ENCODE data around the gene ECE1.
"Not testable (repeated sequence)": the region's sequence is repeated elsewhere in the genome, so short reads cannot be mapped to it uniquely, and the experiment has no call there.

DNA sequence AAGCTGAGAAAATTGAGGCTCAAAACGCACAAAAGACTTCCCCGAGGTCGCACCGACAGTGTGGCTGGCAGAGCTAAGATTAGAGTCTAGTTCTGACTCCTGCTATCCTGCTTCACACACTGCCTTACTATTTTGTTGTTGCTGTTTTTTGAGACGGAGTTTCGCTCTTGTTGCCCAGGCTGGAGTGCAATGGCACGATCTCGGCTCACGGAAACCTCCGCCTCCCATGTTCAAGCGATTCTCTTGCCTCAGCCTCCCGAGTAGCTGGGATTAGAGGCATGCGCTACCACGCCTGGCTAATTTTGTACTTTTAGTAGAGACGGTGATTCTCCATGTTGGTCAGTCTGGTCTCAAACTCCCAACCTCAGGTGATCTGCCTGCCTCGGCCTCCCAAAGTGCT, 112.0 kb downstream of the ECE1 start:
- TF ChIP-seq POLR2A (IDR thresholded peaks at IDR 0.05), result not testable (repeated sequence)
- TF ChIP-seq, protein P1, sequence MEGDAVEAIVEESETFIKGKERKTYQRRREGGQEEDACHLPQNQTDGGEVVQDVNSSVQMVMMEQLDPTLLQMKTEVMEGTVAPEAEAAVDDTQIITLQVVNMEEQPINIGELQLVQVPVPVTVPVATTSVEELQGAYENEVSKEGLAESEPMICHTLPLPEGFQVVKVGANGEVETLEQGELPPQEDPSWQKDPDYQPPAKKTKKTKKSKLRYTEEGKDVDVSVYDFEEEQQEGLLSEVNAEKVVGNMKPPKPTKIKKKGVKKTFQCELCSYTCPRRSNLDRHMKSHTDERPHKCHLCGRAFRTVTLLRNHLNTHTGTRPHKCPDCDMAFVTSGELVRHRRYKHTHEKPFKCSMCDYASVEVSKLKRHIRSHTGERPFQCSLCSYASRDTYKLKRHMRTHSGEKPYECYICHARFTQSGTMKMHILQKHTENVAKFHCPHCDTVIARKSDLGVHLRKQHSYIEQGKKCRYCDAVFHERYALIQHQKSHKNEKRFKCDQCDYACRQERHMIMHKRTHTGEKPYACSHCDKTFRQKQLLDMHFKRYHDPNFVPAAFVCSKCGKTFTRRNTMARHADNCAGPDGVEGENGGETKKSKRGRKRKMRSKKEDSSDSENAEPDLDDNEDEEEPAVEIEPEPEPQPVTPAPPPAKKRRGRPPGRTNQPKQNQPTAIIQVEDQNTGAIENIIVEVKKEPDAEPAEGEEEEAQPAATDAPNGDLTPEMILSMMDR (IDR thresholded peaks at IDR 0.05), result not testable (repeated sequence)
